Common myeloid progenitor, CD34-positive (primary cell): ENCODE data around the gene UBXN10.

Source experiments
- CTCF ChIA-PET: fragments of 350-600 bp; sonication (Branson Sonifier 250); formaldehyde crosslinking; loops from one replicate; lab custom pipeline; 2021; ENCODE audit warnings: antibody characterized with exemption; lab: Charles Lee
- POLR2A ChIA-PET: fragments of 350-600 bp; sonication (Branson Sonifier 250); formaldehyde crosslinking; loops from one replicate; lab custom pipeline; 2021; ENCODE audit warnings: antibody characterized with exemption; lab: Charles Lee
- DNase-seq, 3 donors: peaks; one replicate each; pipeline versions ENCODE4 v3.0.0 to v3.0.0-alpha.2; 2013
- H3K27ac ChIP-seq, 2 experiments: 1 replicate in 1 of 2; 2 replicates in 1 of 2; pipeline ENCODE4 v1.7.0; 2013; ENCODE audit warnings: inconsistent platforms in 2 of 2, low read length in 2 of 2, mild to moderate bottlenecking in 2 of 2, low read depth in 1 of 2, moderate library complexity in 1 of 2; ENCODE audit not compliant: severe bottlenecking in 2 of 2, insufficient read depth in 1 of 2, poor library complexity in 1 of 2
- H3K27me3 ChIP-seq, 5 experiments: replicated peaks in 2 of 5; 1 replicate in 3 of 5; 2 replicates in 2 of 5; pipeline versions ENCODE4 v1.6.1 to v1.7.0; 2013; ENCODE audit warnings: low read length in 4 of 5, mild to moderate bottlenecking in 2 of 5, moderate library complexity in 2 of 5, inconsistent platforms in 1 of 5; ENCODE audit not compliant: insufficient read depth in 5 of 5, control insufficient read depth in 4 of 5
- H3K36me3 ChIP-seq, 4 experiments: 1 replicate in 2 of 4; 2 replicates in 2 of 4; pipeline versions ENCODE4 v1.6.1 to v1.7.0; 2013; ENCODE audit warnings: low read length in 3 of 4, control low read depth in 1 of 4, mild to moderate bottlenecking in 1 of 4; ENCODE audit not compliant: control insufficient read depth in 4 of 4, insufficient read depth in 4 of 4
- H3K4me1 ChIP-seq, 4 experiments: 1 replicate in 3 of 4; 2 replicates in 1 of 4; pipeline versions ENCODE4 v1.6.1 to v1.7.1; 2013; ENCODE audit warnings: low read length in 3 of 4, mild to moderate bottlenecking in 3 of 4, control low read depth in 1 of 4, inconsistent platforms in 1 of 4, moderate library complexity in 1 of 4; ENCODE audit not compliant: control insufficient read depth in 4 of 4, insufficient read depth in 4 of 4; ENCODE audit errors: control extremely low read depth in 1 of 4
- H3K4me3 ChIP-seq, 7 experiments: 1 replicate in 4 of 7; 2 replicates in 3 of 7; pipeline versions ENCODE4 v1.5.1 to v1.7.0; 2013; ENCODE audit warnings: mild to moderate bottlenecking in 7 of 7, low read length in 6 of 7, moderate library complexity in 6 of 7, inconsistent platforms in 2 of 7, low read depth in 2 of 7, control low read depth in 1 of 7; ENCODE audit not compliant: insufficient read depth in 4 of 7, control insufficient read depth in 1 of 7; ENCODE audit errors: extremely low read depth in 1 of 7
- H3K9me3 ChIP-seq, 5 experiments: 1 replicate in 4 of 5; 2 replicates in 1 of 5; pipeline versions ENCODE4 v1.6.1 to v1.7.1; 2013; ENCODE audit warnings: low read length in 4 of 5, mild to moderate bottlenecking in 2 of 5, inconsistent platforms in 1 of 5, low read depth in 1 of 5, moderate library complexity in 1 of 5; ENCODE audit not compliant: control insufficient read depth in 4 of 5, insufficient read depth in 2 of 5; ENCODE audit errors: control extremely low read depth in 1 of 5
- WGBS: methylation state at CpG from one replicate; pipeline ENCODE4 v1.1.5; 2013; ENCODE audit not compliant: insufficient coverage; 5-methylcytosine and 5-hydroxymethylcytosine counted together

Gene UBXN10

DNA sequence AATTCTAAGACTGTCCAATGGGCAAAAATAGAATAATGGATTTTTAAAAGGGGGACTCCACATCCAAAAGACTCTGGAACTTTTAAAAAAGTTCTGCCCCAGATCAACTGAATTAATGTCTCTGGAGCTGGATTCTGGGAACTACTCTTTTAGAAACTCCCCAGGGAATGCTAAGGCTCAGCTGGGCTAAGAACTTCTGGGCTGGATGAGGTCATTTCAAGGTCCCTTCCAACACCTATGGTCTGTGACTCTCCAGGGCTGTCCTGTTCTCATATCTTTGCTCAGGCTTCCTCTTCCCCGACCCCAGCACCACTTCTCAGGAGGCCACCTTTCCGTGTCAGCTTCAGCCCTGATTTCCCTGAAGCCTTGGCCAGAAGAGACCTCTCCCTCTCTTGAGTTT, 13.9 kb downstream of the UBXN10 start:
- no peak overlapping the region for H3K4me3 ChIP-seq
- H3K27me3 ChIP-seq = peaks cover 3 to 73% (median 15%) of the 10 kb centered on the region in 5 experiments
- no peaks in the 10 kb centered on the region for H3K36me3 ChIP-seq
- POLR2A ChIA-PET = no interaction called here
- CTCF ChIA-PET = interaction anchor here (1.2 kb wide), 1 partner anchor 10 kb away, joined by 4 read pairs; no protein-coding TSS in a partner anchor
- H3K27ac ChIP-seq = no peak overlapping the region
- H3K9me3 ChIP-seq = no peaks in the 10 kb centered on the region
- 56% methylated on average over 2 of the region's 2 CpGs for WGBS
- no peak for DNase-seq
- no peaks in the 10 kb centered on the region for H3K4me1 ChIP-seq

DNA sequence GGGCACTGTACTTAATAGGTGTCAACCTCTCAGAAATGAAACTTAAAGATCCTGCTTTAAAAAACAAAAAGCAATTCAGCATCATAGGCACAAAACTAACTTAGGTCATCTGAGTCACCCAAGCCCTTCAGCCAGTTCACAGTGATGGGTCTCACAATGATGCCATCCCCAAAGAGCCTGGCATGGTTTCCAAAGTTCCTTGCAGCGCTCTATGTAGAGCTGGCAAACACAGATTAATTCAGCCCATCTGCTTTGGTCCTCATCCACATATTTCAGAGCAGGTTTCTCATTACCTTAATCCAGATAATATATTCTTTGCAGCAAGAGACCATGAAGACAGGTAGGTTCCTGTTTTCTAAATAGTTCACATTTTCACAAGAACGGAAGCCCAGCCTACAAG, 15.1 kb downstream of the UBXN10 start:
- Histone ChIP-seq H3K36me3 (no peaks in the 10 kb centered on the region), H3K27me3 (peaks cover 3 to 66% (median 16%) of the 10 kb centered on the region in 5 experiments), H3K4me3 (no peak overlapping the region), H3K9me3 (no peaks in the 10 kb centered on the region), H3K27ac (no peak overlapping the region), H3K4me1 (no peaks in the 10 kb centered on the region)
- DNase-seq = no peak
- WGBS = no CpG with 5 or more reads among the region's 2 CpGs
- POLR2A ChIA-PET = no interaction called here
- CTCF ChIA-PET = interaction anchor here (1.2 kb wide), 1 partner anchor 100 kb away, joined by 3 read pairs; no protein-coding TSS in a partner anchor

GRCh38 chr1:20202166-20202565, 16.3 kb downstream of the UBXN10 start:
- Histone ChIP-seq H3K27me3 (peaks cover 3 to 65% (median 19%) of the 10 kb centered on the region in 5 experiments), H3K4me1 (no peaks in the 10 kb centered on the region), H3K27ac (no peak overlapping the region), H3K9me3 (no peaks in the 10 kb centered on the region), H3K36me3 (no peaks in the 10 kb centered on the region), H3K4me3 (no peak overlapping the region)
- ChIA-PET POLR2A (no interaction called here), CTCF (interaction anchor here (1.2 to 1.3 kb wide), 2 partner anchors 8 to 101 kb away, joined by 3 to 4 read pairs; no protein-coding TSS in a partner anchor)
- no peak for DNase-seq
- 91% methylated on average over 4 of the region's 5 CpGs for WGBS

DNA sequence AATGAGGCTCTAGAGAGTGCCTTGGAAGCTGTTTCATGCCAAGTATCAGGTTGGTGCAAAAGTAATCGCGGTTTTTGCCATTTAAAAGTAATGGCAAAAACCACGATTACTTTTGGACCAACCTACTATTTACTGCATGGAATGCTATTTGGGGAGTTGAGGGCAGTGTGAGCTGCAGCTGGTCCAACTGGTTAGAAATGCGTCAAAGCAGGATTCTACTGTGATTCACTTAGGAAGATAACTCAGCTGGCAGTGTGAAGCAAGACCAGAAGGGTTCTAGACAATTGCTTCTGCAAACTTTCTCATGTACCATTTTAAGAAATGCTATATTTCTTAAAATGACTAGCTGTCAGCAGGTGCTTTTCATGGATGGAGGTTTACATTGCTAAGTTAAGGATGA, 21.6 kb downstream of the UBXN10 start:
- CTCF ChIA-PET = interaction anchor here (1.3 kb wide), 1 partner anchor 10 kb away, joined by 3 read pairs; no protein-coding TSS in a partner anchor
- Histone ChIP-seq H3K4me3 (no peak overlapping the region), H3K27me3 (peaks cover 3 to 43% (median 10%) of the 10 kb centered on the region in 5 experiments), H3K36me3 (no peaks in the 10 kb centered on the region), H3K27ac (no peak overlapping the region), H3K4me1 (peaks cover 0 to 1% (median 0%) of the 10 kb centered on the region in 4 experiments), H3K9me3 (no peaks in the 10 kb centered on the region)
- POLR2A ChIA-PET = no interaction called here
- DNase-seq = no peak
- no CpG with 5 or more reads among the region's 4 CpGs for WGBS

GRCh38 chr1:20209471-20209870, 23.6 kb downstream of the UBXN10 start:
- Histone ChIP-seq H3K4me1 (peaks cover 0 to 6% (median 0%) of the 10 kb centered on the region in 4 experiments), H3K27me3 (peaks cover 2 to 43% (median 12%) of the 10 kb centered on the region in 5 experiments), H3K4me3 (no peak overlapping the region), H3K27ac (no peak overlapping the region), H3K36me3 (no peaks in the 10 kb centered on the region), H3K9me3 (no peaks in the 10 kb centered on the region)
- 81% methylated on average over 4 of the region's 4 CpGs for WGBS
- ChIA-PET POLR2A (no interaction called here), CTCF (interaction anchor here (1.0 to 1.3 kb wide), 3 partner anchors 8 to 286 kb away, joined by 3 to 4 read pairs (median 4); no protein-coding TSS in a partner anchor)
- DNase-seq = no peak

- Histone ChIP-seq H3K36me3 (no peaks in the 10 kb centered on the region), H3K27ac (no peak overlapping the region), H3K9me3 (no peaks in the 10 kb centered on the region), H3K27me3 (peaks cover 5 to 54% (median 12%) of the 10 kb centered on the region in 5 experiments), H3K4me1 (peaks cover 0 to 6% (median 0%) of the 10 kb centered on the region in 4 experiments), H3K4me3 (no peak overlapping the region)
- POLR2A ChIA-PET = no interaction called here
- CTCF ChIA-PET = interaction anchor here (0.8 to 1.4 kb wide), 6 partner anchors 8 to 285 kb away, joined by 3 to 4 read pairs (median 4); no protein-coding TSS in a partner anchor
- 89% methylated on average over 9 of the region's 10 CpGs for WGBS
- no peak for DNase-seq
These were observed 25.0 kb downstream of the UBXN10 start for GRCh38 chr1:20210736-20211460.

GRCh38 chr1:20211511-20211931, 25.6 kb downstream of the UBXN10 start:
- Histone ChIP-seq H3K9me3 (no peaks in the 10 kb centered on the region), H3K27me3 (peaks cover 7 to 60% (median 12%) of the 10 kb centered on the region in 5 experiments), H3K27ac (no peak overlapping the region), H3K4me3 (no peak overlapping the region), H3K4me1 (peaks cover 0 to 6% (median 0%) of the 10 kb centered on the region in 4 experiments), H3K36me3 (no peaks in the 10 kb centered on the region)
- CTCF ChIA-PET = interaction anchor here (1.4 kb wide), 1 partner anchor 20 kb away, joined by 3 read pairs; no protein-coding TSS in a partner anchor
- DNase-seq = no peak
- POLR2A ChIA-PET = no interaction called here
- 68% methylated on average over 4 of the region's 4 CpGs for WGBS
